ENCODE measurements around the gene RAMP1. TPM values are rescaled to one million over a fixed set of nuclear protein-coding genes. Genes with fewer than 3 reads are reported as not detected.
"Not testable (repeated sequence)": the region's sequence is repeated elsewhere in the genome, so short reads cannot be mapped to it uniquely, and the experiment has no call there.

Gene RAMP1
- polyA plus RNA-seq, 1 donor from 2014 or later = not detected

DNA sequence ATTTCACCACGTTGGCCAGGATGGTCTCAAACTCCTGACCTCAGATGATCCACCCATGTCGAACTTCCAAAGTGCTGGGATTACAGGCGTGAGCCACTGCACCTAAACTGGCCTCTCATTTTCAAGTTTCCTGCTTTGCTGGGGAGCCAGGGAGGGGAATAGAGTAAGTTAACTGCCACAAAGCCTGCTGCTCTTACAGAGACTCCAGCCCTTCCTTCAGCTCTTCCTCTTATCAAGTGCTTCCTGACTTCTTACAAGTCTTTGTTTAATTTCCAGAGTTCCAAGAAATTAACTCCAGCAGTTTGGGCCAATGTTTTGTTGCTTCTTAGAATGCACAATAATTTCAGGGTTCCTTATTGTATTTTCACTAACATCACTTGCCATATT is 83.1 kb downstream of the RAMP1 start:
- H3K4me3 Mint-ChIP-seq = peak overlapping the region in 2 of 4 donors; percentile 59 to 76
- peaks cover 0 to 9% (median 2%) of the 10 kb centered on the region in 3 donors for H3K4me1 Mint-ChIP-seq
- H3K27me3 Mint-ChIP-seq = peaks cover 23% of the 10 kb centered on the region
- peak overlapping the region in 1 of 3 donors; percentile 8 for H3K27ac Mint-ChIP-seq
- peaks cover 3% of the 10 kb centered on the region for H3K36me3 Mint-ChIP-seq
- H3K9me3 Mint-ChIP-seq = peaks cover 2 to 11% (median 4%) of the 10 kb centered on the region in 3 donors

DNA sequence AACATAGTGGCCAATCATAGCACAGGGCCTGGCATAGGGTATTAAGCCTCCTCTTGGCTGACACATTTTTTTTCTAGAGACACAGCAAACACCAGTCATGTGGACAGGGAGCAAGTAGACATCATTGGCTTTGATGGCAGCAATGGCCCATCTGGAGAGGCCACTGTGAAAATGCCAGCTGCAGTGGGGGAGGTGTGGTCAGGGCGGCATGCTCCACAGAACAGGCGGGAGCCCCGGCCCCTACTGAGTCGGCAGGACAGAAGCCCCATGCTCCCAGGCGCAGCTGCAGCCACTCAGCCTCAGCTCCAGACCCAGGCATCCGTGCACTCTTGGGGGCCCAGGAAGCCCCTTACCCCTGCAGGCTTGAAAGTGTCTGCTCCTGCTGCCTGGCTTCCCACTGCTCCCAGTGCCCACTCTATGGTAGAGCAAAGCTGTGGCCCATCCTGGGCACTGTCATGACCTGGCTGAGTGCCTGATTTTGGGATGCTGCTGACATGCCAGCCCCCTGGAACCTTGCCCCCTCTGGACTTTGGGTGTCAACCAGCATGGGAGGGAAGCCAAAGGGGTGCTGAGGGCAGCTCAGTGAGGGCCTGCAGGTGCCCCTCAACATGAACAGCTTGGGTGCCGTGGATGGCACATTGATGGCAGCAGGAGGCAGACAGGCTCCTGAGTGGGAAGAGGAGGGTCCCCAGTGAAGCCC is 84.1 kb downstream of the RAMP1 start:
- Mint-ChIP-seq H3K36me3 (peaks cover 3% of the 10 kb centered on the region), H3K27me3 (peaks cover 25% of the 10 kb centered on the region), H3K27ac (no peak overlapping the region), H3K4me3 (peak overlapping the region in 1 of 4 donors; percentile 37), H3K4me1 (peaks cover 0 to 9% (median 2%) of the 10 kb centered on the region in 3 donors), H3K9me3 (peaks cover 2 to 11% (median 4%) of the 10 kb centered on the region in 3 donors)

DNA sequence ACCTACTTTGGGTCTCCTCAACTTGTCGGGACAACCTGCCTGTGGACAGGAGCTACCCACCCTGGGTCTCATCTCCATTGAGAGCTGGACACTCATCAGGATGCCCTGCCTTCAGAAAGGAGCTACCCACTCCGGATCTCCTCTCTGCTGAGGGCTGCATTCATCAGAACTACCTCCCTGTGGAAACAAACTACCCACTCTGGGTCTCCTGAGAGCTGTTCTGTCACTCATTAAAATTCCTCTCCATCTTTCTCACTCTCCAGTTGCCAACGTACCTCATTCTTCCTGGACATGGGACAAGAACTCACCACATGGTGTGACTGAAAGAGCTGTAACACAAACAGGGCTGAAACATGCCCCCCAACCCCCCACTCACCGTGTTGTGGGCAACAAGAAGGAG is 84.9 kb downstream of the RAMP1 start:
- Mint-ChIP-seq H3K27ac (no peak overlapping the region), H3K36me3 (peaks cover 3% of the 10 kb centered on the region), H3K4me3 (no peak overlapping the region), H3K4me1 (peaks cover 0 to 9% (median 2%) of the 10 kb centered on the region in 3 donors), H3K27me3 (peaks cover 28% of the 10 kb centered on the region), H3K9me3 (peaks cover 2 to 11% (median 4%) of the 10 kb centered on the region in 3 donors)

- H3K36me3 Mint-ChIP-seq = peaks cover 3% of the 10 kb centered on the region
- peaks cover 37% of the 10 kb centered on the region for H3K27me3 Mint-ChIP-seq
- H3K27ac Mint-ChIP-seq = no peak overlapping the region
- H3K9me3 Mint-ChIP-seq = peaks cover 2 to 11% (median 4%) of the 10 kb centered on the region in 3 donors
- no peak overlapping the region for H3K4me3 Mint-ChIP-seq
- H3K4me1 Mint-ChIP-seq = peaks cover 0 to 7% (median 2%) of the 10 kb centered on the region in 3 donors
These were observed 87.0 kb downstream of the RAMP1 start for GRCh38 chr2:237946423-237946822.

GRCh38 chr2:237951354-237951753 is 91.9 kb downstream of the RAMP1 start:
- H3K9me3 Mint-ChIP-seq, H3K4me3 Mint-ChIP-seq, H3K4me1 Mint-ChIP-seq, H3K27ac Mint-ChIP-seq, H3K36me3 Mint-ChIP-seq: not testable (repeated sequence)
- H3K27me3 Mint-ChIP-seq = peaks cover 21% of the 10 kb centered on the region

GRCh38 chr2:237951878-237952277 is 92.5 kb downstream of the RAMP1 start:
- Mint-ChIP-seq H3K4me1 (peaks cover 0 to 2% (median 0%) of the 10 kb centered on the region in 3 donors), H3K27ac (peak overlapping the region in 1 of 3 donors; percentile 71), H3K36me3 (no peaks in the 10 kb centered on the region), H3K27me3 (peaks cover 23% of the 10 kb centered on the region), H3K9me3 (no peaks in the 10 kb centered on the region), H3K4me3 (peak overlapping the region in 1 of 4 donors; percentile 27)

DNA sequence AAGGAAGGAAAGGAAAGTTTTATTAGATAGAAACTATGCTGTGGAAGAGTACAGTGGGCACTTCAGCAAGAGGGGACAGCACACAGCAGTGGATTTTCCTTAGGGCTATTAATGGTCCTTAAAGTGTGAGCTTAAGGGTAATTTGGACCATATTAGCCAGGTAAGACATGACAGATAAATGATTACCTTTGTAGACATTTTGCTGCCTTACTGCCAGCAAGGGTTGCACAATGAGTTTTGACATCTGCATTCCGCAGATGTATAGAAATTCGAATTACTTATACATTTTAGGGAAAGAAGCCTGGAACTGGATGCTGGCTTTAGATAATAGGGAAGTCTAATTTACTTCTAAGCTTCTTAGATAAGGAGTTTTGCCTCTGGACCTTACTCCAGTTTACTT is 93.4 kb downstream of the RAMP1 start:
- Mint-ChIP-seq H3K27me3 (peaks cover 25% of the 10 kb centered on the region), H3K4me1 (peaks cover 0 to 3% (median 0%) of the 10 kb centered on the region in 3 donors), H3K9me3 (no peaks in the 10 kb centered on the region), H3K36me3 (no peaks in the 10 kb centered on the region), H3K4me3 (no peak overlapping the region), H3K27ac (no peak overlapping the region)

- no peak overlapping the region for H3K4me3 Mint-ChIP-seq
- peaks cover 0 to 3% (median 0%) of the 10 kb centered on the region in 3 donors for H3K4me1 Mint-ChIP-seq
These were observed 96.4 kb downstream of the RAMP1 start for GRCh38 chr2:237955640-237956401.

DNA sequence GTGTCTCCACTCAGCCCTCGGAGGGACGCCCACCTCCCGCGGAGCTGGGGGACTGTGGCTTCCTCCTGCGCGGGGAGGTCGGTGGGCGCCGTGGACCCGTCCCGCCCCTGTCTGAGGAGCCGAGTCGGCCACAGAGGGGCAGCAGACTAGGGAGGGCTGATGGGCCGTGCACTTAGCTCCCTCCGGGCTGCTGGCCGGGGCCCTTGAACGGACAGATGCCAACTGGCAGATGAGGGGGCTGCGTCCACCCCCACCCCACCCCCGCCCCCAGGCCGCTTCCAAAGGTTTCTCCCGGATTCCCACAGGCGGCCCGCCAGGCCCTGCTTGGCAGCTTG is 96.9 kb downstream of the RAMP1 start:
- Mint-ChIP-seq H3K9me3 (no peaks in the 10 kb centered on the region), H3K27ac (no peak overlapping the region), H3K4me1 (peaks cover 0 to 5% (median 0%) of the 10 kb centered on the region in 3 donors), H3K4me3 (no peak overlapping the region), H3K27me3 (peaks cover 11% of the 10 kb centered on the region), H3K36me3 (peaks cover 2% of the 10 kb centered on the region)

More at GRCh38 chr2:237955640-237956401, 96.4 kb downstream of the RAMP1 start:
- peaks cover 11% of the 10 kb centered on the region for H3K27me3 Mint-ChIP-seq
- H3K27ac Mint-ChIP-seq = no peak overlapping the region
- H3K9me3 Mint-ChIP-seq = no peaks in the 10 kb centered on the region
- H3K36me3 Mint-ChIP-seq = peaks cover 2% of the 10 kb centered on the region

GRCh38 chr2:237961637-237962036 is 102.2 kb downstream of the RAMP1 start:
- no peak overlapping the region for H3K4me3 Mint-ChIP-seq
- peaks cover 6% of the 10 kb centered on the region for H3K27me3 Mint-ChIP-seq
- peaks cover 0 to 7% (median 2%) of the 10 kb centered on the region in 3 donors for H3K4me1 Mint-ChIP-seq
- peaks cover 3 to 7% (median 4%) of the 10 kb centered on the region in 3 donors for H3K9me3 Mint-ChIP-seq
- H3K36me3 Mint-ChIP-seq = peaks cover 4% of the 10 kb centered on the region
- H3K27ac Mint-ChIP-seq = peak overlapping the region in 1 of 3 donors; percentile 12

Other genes with a start within 250 kb of the RAMP1 start
- gene LRRFIP1, start 232.0 kb upstream of the RAMP1 start, polyA plus RNA-seq = 123 TPM
- gene RBM44, start 60.8 kb upstream of the RAMP1 start, polyA plus RNA-seq = 0.11 TPM
- 48.4 TPM for gene UBE2F, start 107.4 kb downstream of the RAMP1 start, polyA plus RNA-seq
- gene SCLY, start 201.4 kb downstream of the RAMP1 start, polyA plus RNA-seq = 18.5 TPM
- 5.5 TPM for gene ESPNL, start 240.7 kb downstream of the RAMP1 start, polyA plus RNA-seq